Measurements from ENCODE around the gene AGPAT4. TPM values are rescaled to one million over a fixed set of nuclear protein-coding genes. Genes with fewer than 3 reads are reported as not detected.
A peak's percentile ranks its signal among the peaks of the same experiment; 100 is the strongest.

Gene AGPAT4
- polyA plus RNA-seq, 2 of the 4 experiments (the other 2 are of a cell fraction), result 2.1 to 3.7 TPM

DNA sequence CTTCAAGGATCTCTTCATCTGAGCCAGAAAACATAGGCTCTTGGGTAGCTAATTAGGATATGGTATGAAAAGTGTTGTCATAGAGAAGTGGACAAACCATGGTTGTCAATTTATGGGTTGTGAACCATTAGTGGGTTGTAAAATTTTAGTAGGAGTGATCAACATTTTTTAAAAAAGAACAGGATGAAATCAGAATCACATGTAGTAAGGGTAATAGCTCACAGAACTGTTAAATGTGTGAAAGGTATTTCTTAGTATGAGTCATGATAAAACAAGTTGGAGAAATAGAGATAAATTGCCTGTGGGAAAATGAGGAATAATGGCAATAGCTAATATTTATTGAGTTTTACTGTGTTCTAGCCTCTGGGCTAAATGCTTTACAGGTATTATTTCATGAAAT lies 168.9 kb downstream of the AGPAT4 start:
- Histone ChIP-seq H3K9me3 (no peaks in the 10 kb centered on the region), H3K4me1 (no peaks in the 10 kb centered on the region), H3K4me2 (no peak overlapping the region), H3K27ac (no peak overlapping the region), H3K4me3 (no peak overlapping the region)
- ChIA-PET CTCF (no interaction called here), POLR2A (no interaction called here)
- no peak for DNase-seq (ENCODE audit: low read depth in 1 of 2, low spot score in 1 of 2)
- no peak for FAIRE-seq
- no peak for ATAC-seq
- TF ChIP-seq HDAC2 (IDR thresholded peaks at IDR 0.05) (no peak), POLR2AphosphoS2 (conservative IDR thresholded peaks at IDR 0.05; ENCODE audit: low read length) (no peak), POLR2A (IDR thresholded peaks at IDR 0.05; ENCODE audit: low read length) (no peak), NFE2L2 (conservative IDR thresholded peaks at IDR 0.05; ENCODE audit: low read length) (no peak), TFCP2L1 (CRISPR knock-in tag; IDR thresholded peaks at IDR 0.05) (no peak), MAFK (IDR thresholded peaks at IDR 0.05; ENCODE audit: partially characterized antibody) (no peak), HEYL (CRISPR knock-in tag; IDR thresholded peaks at IDR 0.05) (no peak), NR3C1 (IDR thresholded peaks at IDR 0.05) (no peak)
- TF ChIP-seq, protein P1, sequence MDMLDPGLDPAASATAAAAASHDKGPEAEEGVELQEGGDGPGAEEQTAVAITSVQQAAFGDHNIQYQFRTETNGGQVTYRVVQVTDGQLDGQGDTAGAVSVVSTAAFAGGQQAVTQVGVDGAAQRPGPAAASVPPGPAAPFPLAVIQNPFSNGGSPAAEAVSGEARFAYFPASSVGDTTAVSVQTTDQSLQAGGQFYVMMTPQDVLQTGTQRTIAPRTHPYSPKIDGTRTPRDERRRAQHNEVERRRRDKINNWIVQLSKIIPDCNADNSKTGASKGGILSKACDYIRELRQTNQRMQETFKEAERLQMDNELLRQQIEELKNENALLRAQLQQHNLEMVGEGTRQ (IDR thresholded peaks at IDR 0.05), result no peak

DNA sequence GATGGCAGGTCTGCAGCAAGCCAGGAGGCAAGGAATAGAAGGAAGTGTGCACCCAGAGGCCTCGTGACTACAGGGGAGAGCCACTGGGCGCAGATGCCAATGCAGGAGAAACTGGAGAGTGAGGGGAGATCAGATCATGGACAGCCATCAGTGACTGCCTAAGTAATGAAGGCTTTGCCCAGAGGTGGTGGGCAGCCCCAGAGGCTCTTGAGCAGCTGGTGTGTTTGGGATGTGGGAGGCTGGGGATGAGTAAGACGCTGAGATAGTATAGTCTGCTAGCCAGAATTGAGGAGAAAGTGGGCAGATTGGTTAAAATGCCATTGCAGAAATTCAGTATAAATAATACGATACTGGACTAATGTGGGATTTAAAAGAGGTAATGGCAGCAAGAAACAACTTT lies 170.4 kb downstream of the AGPAT4 start:
- CTCF ChIA-PET, result no interaction called here
- TF ChIP-seq, protein P2, sequence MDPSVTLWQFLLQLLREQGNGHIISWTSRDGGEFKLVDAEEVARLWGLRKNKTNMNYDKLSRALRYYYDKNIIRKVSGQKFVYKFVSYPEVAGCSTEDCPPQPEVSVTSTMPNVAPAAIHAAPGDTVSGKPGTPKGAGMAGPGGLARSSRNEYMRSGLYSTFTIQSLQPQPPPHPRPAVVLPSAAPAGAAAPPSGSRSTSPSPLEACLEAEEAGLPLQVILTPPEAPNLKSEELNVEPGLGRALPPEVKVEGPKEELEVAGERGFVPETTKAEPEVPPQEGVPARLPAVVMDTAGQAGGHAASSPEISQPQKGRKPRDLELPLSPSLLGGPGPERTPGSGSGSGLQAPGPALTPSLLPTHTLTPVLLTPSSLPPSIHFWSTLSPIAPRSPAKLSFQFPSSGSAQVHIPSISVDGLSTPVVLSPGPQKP (IDR thresholded peaks at IDR 0.05; ENCODE audit: low read depth, low read length), result no peak
- TF ChIP-seq POLR2A (IDR thresholded peaks at IDR 0.05; ENCODE audit: low read length), result no peak
- TF ChIP-seq RAD21 (conservative IDR thresholded peaks at IDR 0.05 in 1 of 2, IDR thresholded peaks at IDR 0.05 in 1 of 2), result no peak
- TF ChIP-seq, protein P3, sequence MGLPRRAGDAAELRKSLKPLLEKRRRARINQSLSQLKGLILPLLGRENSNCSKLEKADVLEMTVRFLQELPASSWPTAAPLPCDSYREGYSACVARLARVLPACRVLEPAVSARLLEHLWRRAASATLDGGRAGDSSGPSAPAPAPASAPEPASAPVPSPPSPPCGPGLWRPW (IDR thresholded peaks at IDR 0.05), result no peak
- no peak for TF ChIP-seq SMC3 (IDR thresholded peaks at IDR 0.05)
- TF ChIP-seq, protein P4, sequence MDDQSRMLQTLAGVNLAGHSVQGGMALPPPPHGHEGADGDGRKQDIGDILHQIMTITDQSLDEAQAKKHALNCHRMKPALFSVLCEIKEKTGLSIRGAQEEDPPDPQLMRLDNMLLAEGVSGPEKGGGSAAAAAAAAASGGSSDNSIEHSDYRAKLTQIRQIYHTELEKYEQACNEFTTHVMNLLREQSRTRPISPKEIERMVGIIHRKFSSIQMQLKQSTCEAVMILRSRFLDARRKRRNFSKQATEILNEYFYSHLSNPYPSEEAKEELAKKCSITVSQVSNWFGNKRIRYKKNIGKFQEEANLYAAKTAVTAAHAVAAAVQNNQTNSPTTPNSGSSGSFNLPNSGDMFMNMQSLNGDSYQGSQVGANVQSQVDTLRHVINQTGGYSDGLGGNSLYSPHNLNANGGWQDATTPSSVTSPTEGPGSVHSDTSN (IDR thresholded peaks at IDR 0.05), result no peak
- no peak for TF ChIP-seq ZNF302 (CRISPR knock-in tag; IDR thresholded peaks at IDR 0.05)
- no peak for TF ChIP-seq RCOR1 (IDR thresholded peaks at IDR 0.05; ENCODE audit: low read depth, low read length)
- TF ChIP-seq EHF (CRISPR knock-in tag; IDR thresholded peaks at IDR 0.05), result no peak
- H3K27ac ChIP-seq, result no peak overlapping the region
- 84% methylated on average over 4 of the region's 4 CpGs for WGBS (ENCODE audit: missing lambda C conversion rate)
- DNase-seq (ENCODE audit: low read depth in 1 of 2, low spot score in 1 of 2), result no peak
- no peak overlapping the region for H3K4me2 ChIP-seq
- no peak for ATAC-seq
- FAIRE-seq, result no peak
- H3K4me1 ChIP-seq, result no peaks in the 10 kb centered on the region
- POLR2A ChIA-PET, result no interaction called here
- no peaks in the 10 kb centered on the region for H3K9me3 ChIP-seq
- H3K4me3 ChIP-seq, result no peak overlapping the region

DNA sequence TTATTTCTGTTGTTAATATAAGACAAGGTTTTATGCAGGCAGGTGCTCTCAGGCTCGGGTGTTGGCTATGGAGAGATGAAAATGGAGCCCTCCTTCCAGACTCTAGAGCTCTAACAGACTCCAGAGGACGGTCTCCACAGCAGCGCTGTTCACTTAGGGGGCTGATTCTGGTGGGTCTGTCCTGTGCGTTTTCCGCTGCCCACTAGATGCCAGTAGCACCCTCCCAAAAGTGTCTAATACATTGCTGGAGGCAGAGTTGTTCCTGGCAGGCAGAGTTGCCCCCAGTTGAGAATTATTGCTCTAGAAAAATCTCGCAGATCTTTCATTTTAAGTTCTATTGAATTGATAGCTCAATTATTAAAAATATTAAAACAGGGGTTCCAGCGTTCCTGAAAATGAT lies 172.3 kb downstream of the AGPAT4 start:
- no peak overlapping the region for H3K4me2 ChIP-seq
- TF ChIP-seq GATA3 (IDR thresholded peaks at IDR 0.05; ENCODE audit: borderline replicate concordance) (no peak), POLR2AphosphoS2 (conservative IDR thresholded peaks at IDR 0.05; ENCODE audit: low read length) (no peak), TP53 (CRISPR knock-in tag; IDR thresholded peaks at IDR 0.05) (no peak), RAD21 (conservative IDR thresholded peaks at IDR 0.05 in 1 of 2, IDR thresholded peaks at IDR 0.05 in 1 of 2) (0 out of 5 replicates have a peak, but pooled peaks have one; percentile 10 to 20)
- H3K27ac ChIP-seq, result no peak overlapping the region
- H3K4me3 ChIP-seq, result no peak overlapping the region
- WGBS (ENCODE audit: missing lambda C conversion rate), result 91% methylated on average over 5 of the region's 7 CpGs
- H3K9me3 ChIP-seq, result no peaks in the 10 kb centered on the region
- CTCF ChIA-PET, result interaction anchor here (0.7 to 2.3 kb wide), 6 partner anchors 10 to 271 kb away, joined by 3 to 16 read pairs (median 6); no protein-coding TSS in a partner anchor
- ATAC-seq (0 out of 6 replicates have a peak, but pooled peaks of 1 of the 2 experiments have one; percentile 37), FAIRE-seq (no peak), DNase-seq (ENCODE audit: low read depth in 1 of 2, low spot score in 1 of 2) (no peak)
- no peaks in the 10 kb centered on the region for H3K4me1 ChIP-seq
- POLR2A ChIA-PET, result no interaction called here

DNA sequence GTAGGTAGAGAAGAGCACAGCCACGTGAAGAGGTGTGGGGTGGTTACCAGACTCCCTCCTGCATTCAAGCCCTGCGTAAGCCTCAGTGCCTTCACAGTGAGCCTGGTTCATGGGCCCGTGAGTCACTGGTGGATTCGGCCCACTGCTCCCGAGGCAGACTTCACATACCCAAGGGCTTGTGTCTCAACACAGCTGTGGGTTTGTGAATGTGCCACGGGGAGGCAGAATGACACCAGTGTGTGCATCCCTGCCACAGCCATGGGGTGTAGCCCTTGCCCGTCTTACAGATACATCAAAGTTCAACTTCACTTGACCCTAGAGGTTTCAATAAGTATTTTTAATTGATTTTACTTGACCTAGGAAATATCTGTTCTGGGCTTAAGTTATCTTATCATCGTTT lies 173.8 kb downstream of the AGPAT4 start:
- no peak overlapping the region for H3K27ac ChIP-seq
- ATAC-seq (no peak), DNase-seq (ENCODE audit: low read depth in 1 of 2, low spot score in 1 of 2) (no peak), FAIRE-seq (no peak)
- 96% methylated on average over 7 of the region's 8 CpGs for WGBS (ENCODE audit: missing lambda C conversion rate)
- no peaks in the 10 kb centered on the region for H3K4me1 ChIP-seq
- no peak overlapping the region for H3K4me2 ChIP-seq
- CTCF ChIA-PET, result interaction anchor here (1.1 to 2.3 kb wide), 4 partner anchors 10 to 271 kb away, joined by 3 to 14 read pairs (median 6); no protein-coding TSS in a partner anchor
- no peaks in the 10 kb centered on the region for H3K9me3 ChIP-seq
- H3K4me3 ChIP-seq, result no peak overlapping the region
- POLR2A ChIA-PET, result no interaction called here
- TF ChIP-seq, protein P1 (IDR thresholded peaks at IDR 0.05), result no peak
- no peak for TF ChIP-seq EHF (CRISPR knock-in tag; IDR thresholded peaks at IDR 0.05)
- no peak for TF ChIP-seq RCOR1 (IDR thresholded peaks at IDR 0.05; ENCODE audit: low read depth, low read length)
- TF ChIP-seq, protein P3 (IDR thresholded peaks at IDR 0.05), result no peak
- TF ChIP-seq CBX8 (IDR thresholded peaks at IDR 0.05), result no peak
- no peak for TF ChIP-seq CBX2 (IDR thresholded peaks at IDR 0.05; ENCODE audit: borderline replicate concordance, low read depth)
- TF ChIP-seq, protein P5, sequence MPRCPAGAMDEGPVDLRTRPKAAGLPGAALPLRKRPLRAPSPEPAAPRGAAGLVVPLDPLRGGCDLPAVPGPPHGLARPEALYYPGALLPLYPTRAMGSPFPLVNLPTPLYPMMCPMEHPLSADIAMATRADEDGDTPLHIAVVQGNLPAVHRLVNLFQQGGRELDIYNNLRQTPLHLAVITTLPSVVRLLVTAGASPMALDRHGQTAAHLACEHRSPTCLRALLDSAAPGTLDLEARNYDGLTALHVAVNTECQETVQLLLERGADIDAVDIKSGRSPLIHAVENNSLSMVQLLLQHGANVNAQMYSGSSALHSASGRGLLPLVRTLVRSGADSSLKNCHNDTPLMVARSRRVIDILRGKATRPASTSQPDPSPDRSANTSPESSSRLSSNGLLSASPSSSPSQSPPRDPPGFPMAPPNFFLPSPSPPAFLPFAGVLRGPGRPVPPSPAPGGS (IDR thresholded peaks at IDR 0.05), result no peak
- TF ChIP-seq, protein P6, sequence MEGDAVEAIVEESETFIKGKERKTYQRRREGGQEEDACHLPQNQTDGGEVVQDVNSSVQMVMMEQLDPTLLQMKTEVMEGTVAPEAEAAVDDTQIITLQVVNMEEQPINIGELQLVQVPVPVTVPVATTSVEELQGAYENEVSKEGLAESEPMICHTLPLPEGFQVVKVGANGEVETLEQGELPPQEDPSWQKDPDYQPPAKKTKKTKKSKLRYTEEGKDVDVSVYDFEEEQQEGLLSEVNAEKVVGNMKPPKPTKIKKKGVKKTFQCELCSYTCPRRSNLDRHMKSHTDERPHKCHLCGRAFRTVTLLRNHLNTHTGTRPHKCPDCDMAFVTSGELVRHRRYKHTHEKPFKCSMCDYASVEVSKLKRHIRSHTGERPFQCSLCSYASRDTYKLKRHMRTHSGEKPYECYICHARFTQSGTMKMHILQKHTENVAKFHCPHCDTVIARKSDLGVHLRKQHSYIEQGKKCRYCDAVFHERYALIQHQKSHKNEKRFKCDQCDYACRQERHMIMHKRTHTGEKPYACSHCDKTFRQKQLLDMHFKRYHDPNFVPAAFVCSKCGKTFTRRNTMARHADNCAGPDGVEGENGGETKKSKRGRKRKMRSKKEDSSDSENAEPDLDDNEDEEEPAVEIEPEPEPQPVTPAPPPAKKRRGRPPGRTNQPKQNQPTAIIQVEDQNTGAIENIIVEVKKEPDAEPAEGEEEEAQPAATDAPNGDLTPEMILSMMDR (IDR thresholded peaks at IDR 0.05), result no peak
- TF ChIP-seq CEBPB (IDR thresholded peaks at IDR 0.05), result no peak

Measured in A549 (cell line).